HepG2 (cell line): ENCODE results near the gene KLF9. TPM values are rescaled to one million over a fixed set of nuclear protein-coding genes. Genes with fewer than 3 reads are reported as not detected.

Experiments used
- CSRNP2 ChIP-seq: sonication (generic); formaldehyde crosslinking; conservative IDR thresholded peaks from 2 replicates; pipeline ENCODE4 v1.8.0; 2022; ENCODE audit warnings: low read depth, missing genetic modification reagents
- EP300 ChIP-seq, 3 experiments: sonication (generic) in 1 of 3; formaldehyde crosslinking in 1 of 3; IDR thresholded peaks; 2 replicates each; pipeline versions ENCODE4 v1.5.1 to v1.6.1; 2011 to 2020; ENCODE audit warnings: low read depth in 2 of 3, low read length in 2 of 3, borderline replicate concordance in 1 of 3, improper control_type of control experiment in 1 of 3, mild to moderate bottlenecking in 1 of 3, missing genetic modification reagents in 1 of 3, moderate library complexity in 1 of 3
- ETV5 ChIP-seq: IDR thresholded peaks from 2 replicates; pipeline ENCODE4 v1.6.1; 2018; ENCODE audit warnings: missing biosample characterization, missing genetic modification reagents, inconsistent platforms, borderline replicate concordance
- FOXA1 ChIP-seq, 2 experiments: fragments of 450-650 bp in 1 of 2; sonication (generic) in 1 of 2; formaldehyde crosslinking in 1 of 2; IDR thresholded peaks; 2 replicates each; pipeline versions ENCODE4 v1.4.0 to v1.6.1; 2016 to 2020; ENCODE audit warnings: missing genetic modification reagents in 1 of 2
- GABPB1 ChIP-seq: IDR thresholded peaks from 2 replicates; pipeline ENCODE4 v1.6.1; 2016; ENCODE audit warnings: mild to moderate bottlenecking, missing genetic modification reagents, moderate library complexity, missing compliant biosample characterization
- HNF1B ChIP-seq: sonication (generic); formaldehyde crosslinking; IDR thresholded peaks from 2 replicates; pipeline ENCODE4 v1.5.1; 2020; ENCODE audit warnings: mild to moderate bottlenecking, moderate library complexity, missing genetic modification reagents
- MNT ChIP-seq: fragments of 450-650 bp; IDR thresholded peaks from 2 replicates; pipeline ENCODE4 v1.6.1; 2016
- NCOA1 ChIP-seq: sonication (generic); formaldehyde crosslinking; IDR thresholded peaks from 2 replicates; pipeline ENCODE4 v1.9.0; 2021; ENCODE audit warnings: missing genetic modification reagents
- PCBP2 ChIP-seq: fragments of 200-400 bp; formaldehyde crosslinking; optimal IDR thresholded peaks from 2 replicates; pipeline ENCODE3; 2018; ENCODE audit warnings: low read length, low read depth; ENCODE audit not compliant: poor library complexity, severe bottlenecking
- RFX5 ChIP-seq: IDR thresholded peaks from 2 replicates; pipeline ENCODE4 v1.6.1; 2011; ENCODE audit warnings: low read depth, low read length, improper control_type of control experiment
- SCMH1 ChIP-seq: sonication (generic); formaldehyde crosslinking; IDR thresholded peaks from 2 replicates; pipeline ENCODE4 v1.9.0; 2021; ENCODE audit warnings: missing genetic modification reagents, mild to moderate bottlenecking, borderline replicate concordance
- TBX2 ChIP-seq: sonication (generic); formaldehyde crosslinking; IDR thresholded peaks from 2 replicates; pipeline ENCODE4 v1.5.0; 2020; ENCODE audit warnings: missing genetic modification reagents, mild to moderate bottlenecking, borderline replicate concordance
- TCF7 ChIP-seq: sonication (generic); IDR thresholded peaks from 2 replicates; pipeline ENCODE4 v1.6.1; 2016; ENCODE audit warnings: antibody characterized with exemption, low read depth
- ZNF737 ChIP-seq: sonication (generic); formaldehyde crosslinking; IDR thresholded peaks from 2 replicates; pipeline ENCODE4 v1.5.0; 2020; ENCODE audit warnings: missing genetic modification reagents, mild to moderate bottlenecking, borderline replicate concordance
- ZNF788 ChIP-seq: sonication (generic); formaldehyde crosslinking; IDR thresholded peaks from 2 replicates; pipeline ENCODE4 v1.5.0; 2020; ENCODE audit warnings: mild to moderate bottlenecking, missing genetic modification reagents, borderline replicate concordance
- polyA plus RNA-seq, 8 experiments: library from polyadenylated mRNA; depleted of rRNA in 3 of 8; stranded (reverse) in 7 of 8; unstranded in 1 of 8; fragments of >200 nt; fragmentation: Illumina TruSeq in 4 of 8; extraction: Trizol in 4 of 8; gene quantifications; 2 replicates each; pipeline versions ENCODE4 v1.2.1 to v1.2.3, GENCODE V29; 2011 to 2016; ENCODE audit warnings: low read depth in 4 of 8, missing spikeins in 1 of 8, mixed read lengths in 1 of 8; ENCODE audit not compliant: insufficient read depth in 1 of 8
- total RNA-seq, 5 experiments: library from RNA; depleted of rRNA; stranded (reverse); fragments of >200 nt; fragmentation: Illumina TruSeq; extraction: Trizol; gene quantifications; 2 replicates each; pipeline ENCODE4 v1.2.3, GENCODE V29; 2016; ENCODE audit warnings: low read depth in 1 of 5
- TF ChIP-seq, protein P1 (sequence below): sonication (generic); formaldehyde crosslinking; conservative IDR thresholded peaks from 2 replicates; pipeline ENCODE4 v1.8.1; 2023; ENCODE audit warnings: missing genetic modification reagents
- TF ChIP-seq, protein P2 (sequence below): fragments of 450-650 bp; IDR thresholded peaks from 2 replicates; pipeline ENCODE4 v1.6.1; 2017; ENCODE audit warnings: mild to moderate bottlenecking

KLF9 gene
- total and polyA plus RNA-seq, 2 of the 13 experiments (the other 11 are each of a cell fraction or from before 2014, with no cell fraction given), result 5.7 to 7.2 TPM

DNA sequence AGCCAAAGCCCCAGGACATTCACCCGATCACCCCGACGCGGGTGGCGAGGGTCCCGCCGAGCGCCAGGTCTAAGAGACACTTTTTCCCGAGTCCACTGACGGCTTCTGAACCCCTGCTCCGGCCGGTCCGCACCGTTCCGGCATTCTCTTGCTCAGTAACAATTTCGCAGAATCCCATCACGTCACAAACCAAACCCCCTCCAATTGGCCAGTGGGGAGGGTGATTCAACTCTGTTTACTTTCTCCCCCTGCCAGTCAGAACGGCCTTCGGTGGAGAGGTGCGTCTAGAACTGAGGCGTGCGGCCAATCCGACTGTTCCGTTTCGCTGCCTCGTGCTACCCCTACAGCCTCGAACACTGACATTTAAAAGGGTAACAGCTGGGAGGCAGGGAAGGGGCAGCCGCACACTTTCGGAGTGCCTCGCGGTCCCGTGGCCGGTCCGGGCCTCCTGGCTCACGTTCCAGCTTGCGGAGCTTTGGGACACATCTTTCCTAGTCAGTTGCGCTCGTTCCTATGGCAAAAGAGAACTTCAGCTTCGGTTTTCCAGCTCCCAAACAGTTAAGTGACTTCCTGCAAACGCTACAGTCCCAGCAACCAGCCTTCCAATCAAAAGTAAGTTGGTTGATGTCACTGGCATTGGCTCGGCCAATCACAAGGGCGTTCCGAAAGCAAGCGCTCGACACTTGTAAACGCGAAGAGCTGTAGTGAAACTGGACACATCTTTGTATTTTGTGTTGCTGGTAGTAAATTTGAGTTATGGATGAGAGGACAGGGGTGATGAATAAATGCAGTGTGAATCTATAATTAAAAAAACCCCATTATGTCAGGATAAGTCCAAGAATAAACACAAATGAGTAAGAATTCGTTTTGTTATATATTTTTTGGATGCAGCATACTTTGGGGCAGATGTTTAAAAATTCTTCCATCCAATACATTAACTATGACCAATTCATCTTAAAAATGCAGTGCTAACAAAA lies at the start of gene KLF9 (continued):
- TF ChIP-seq ZNF788 (peak; percentile 84; the same call in 1 of the 2 replicates), HNF1B (CRISPR knock-in tag) (peak; percentile 78; the same call in 1 of the 2 replicates), ETV5 (CRISPR knock-in tag) (no peak; the same call in 1 of the 2 replicates), FOXA1 (IDR thresholded peaks at IDR 0.05) (peak; percentile 21; the same call in 1 of the 2 replicates), FOXA1 (CRISPR knock-in tag; IDR thresholded peaks at IDR 0.05) (peak; percentile 91), TCF7 (no peak), EP300 (IDR thresholded peaks at IDR 0.05; ENCODE audit: low read depth in 2 of 2, low read length in 2 of 2) (0 out of 4 replicates have a peak, but pooled peaks of 1 of the 2 experiments have one; percentile 25), EP300 (CRISPR knock-in tag; IDR thresholded peaks at IDR 0.05; ENCODE audit: borderline replicate concordance) (peak; percentile 40; the same call in 1 of the 2 replicates), RFX5 (peak; percentile 97), MNT (peak; percentile 72), GABPB1 (peak; percentile 74), PCBP2 (no peak), TBX2 (CRISPR knock-in tag) (peak; percentile 86; the same call in 1 of the 2 replicates), ZNF737 (no peak), SCMH1 (CRISPR knock-in tag) (no peak), CSRNP2 (CRISPR knock-in tag) (no peak), NCOA1 (no peak)
- TF ChIP-seq, protein P1, sequence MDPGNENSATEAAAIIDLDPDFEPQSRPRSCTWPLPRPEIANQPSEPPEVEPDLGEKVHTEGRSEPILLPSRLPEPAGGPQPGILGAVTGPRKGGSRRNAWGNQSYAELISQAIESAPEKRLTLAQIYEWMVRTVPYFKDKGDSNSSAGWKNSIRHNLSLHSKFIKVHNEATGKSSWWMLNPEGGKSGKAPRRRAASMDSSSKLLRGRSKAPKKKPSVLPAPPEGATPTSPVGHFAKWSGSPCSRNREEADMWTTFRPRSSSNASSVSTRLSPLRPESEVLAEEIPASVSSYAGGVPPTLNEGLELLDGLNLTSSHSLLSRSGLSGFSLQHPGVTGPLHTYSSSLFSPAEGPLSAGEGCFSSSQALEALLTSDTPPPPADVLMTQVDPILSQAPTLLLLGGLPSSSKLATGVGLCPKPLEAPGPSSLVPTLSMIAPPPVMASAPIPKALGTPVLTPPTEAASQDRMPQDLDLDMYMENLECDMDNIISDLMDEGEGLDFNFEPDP, result no peak
- TF ChIP-seq, protein P2, sequence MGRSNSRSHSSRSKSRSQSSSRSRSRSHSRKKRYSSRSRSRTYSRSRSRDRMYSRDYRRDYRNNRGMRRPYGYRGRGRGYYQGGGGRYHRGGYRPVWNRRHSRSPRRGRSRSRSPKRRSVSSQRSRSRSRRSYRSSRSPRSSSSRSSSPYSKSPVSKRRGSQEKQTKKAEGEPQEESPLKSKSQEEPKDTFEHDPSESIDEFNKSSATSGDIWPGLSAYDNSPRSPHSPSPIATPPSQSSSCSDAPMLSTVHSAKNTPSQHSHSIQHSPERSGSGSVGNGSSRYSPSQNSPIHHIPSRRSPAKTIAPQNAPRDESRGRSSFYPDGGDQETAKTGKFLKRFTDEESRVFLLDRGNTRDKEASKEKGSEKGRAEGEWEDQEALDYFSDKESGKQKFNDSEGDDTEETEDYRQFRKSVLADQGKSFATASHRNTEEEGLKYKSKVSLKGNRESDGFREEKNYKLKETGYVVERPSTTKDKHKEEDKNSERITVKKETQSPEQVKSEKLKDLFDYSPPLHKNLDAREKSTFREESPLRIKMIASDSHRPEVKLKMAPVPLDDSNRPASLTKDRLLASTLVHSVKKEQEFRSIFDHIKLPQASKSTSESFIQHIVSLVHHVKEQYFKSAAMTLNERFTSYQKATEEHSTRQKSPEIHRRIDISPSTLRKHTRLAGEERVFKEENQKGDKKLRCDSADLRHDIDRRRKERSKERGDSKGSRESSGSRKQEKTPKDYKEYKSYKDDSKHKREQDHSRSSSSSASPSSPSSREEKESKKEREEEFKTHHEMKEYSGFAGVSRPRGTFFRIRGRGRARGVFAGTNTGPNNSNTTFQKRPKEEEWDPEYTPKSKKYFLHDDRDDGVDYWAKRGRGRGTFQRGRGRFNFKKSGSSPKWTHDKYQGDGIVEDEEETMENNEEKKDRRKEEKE, result no peak
